Lower lobe of right lung (tissue), 2 donors: ENCODE measurements around the gene PHC3. TPM values are rescaled to one million over a fixed set of nuclear protein-coding genes. Genes with fewer than 3 reads are reported as not detected.
"Not testable (repeated sequence)": the region's sequence is repeated elsewhere in the genome, so short reads cannot be mapped to it uniquely, and the experiment has no call there.

Source experiments
- ATAC-seq, 2 donors: fragments of 200-7000 bp; cut with Tn5 transposase; one replicate each; pipeline ENCODE4 v1.9.1; 2020 to 2022; ENCODE audit warnings: mild to moderate bottlenecking in 2 of 2, moderate library complexity in 2 of 2
- DNase-seq: peaks from one replicate; pipeline ENCODE4 v3.0.0-alpha.2; 2020
- H3K27ac ChIP-seq: fragments of 200-600 bp; one replicate; pipeline ENCODE4 v1.8.0; 2022
- H3K27me3 ChIP-seq: fragments of 200-600 bp; one replicate; pipeline ENCODE4 v1.8.0; 2022; ENCODE audit warnings: low read depth
- H3K36me3 ChIP-seq: fragments of 200-600 bp; one replicate; pipeline ENCODE4 v1.8.0; 2022; ENCODE audit warnings: mild to moderate bottlenecking
- H3K4me1 ChIP-seq: fragments of 200-600 bp; one replicate; pipeline ENCODE4 v1.8.0; 2022
- H3K4me3 ChIP-seq: fragments of 200-600 bp; one replicate; pipeline ENCODE4 v1.8.0; 2022; ENCODE audit warnings: mild to moderate bottlenecking
- H3K9me3 ChIP-seq: fragments of 200-600 bp; one replicate; pipeline ENCODE4 v1.8.0; 2022
- intact Hi-C: fragments of 100-400 bp; cut with DNase I; formaldehyde crosslinking; loops from one replicate; pipeline ENCODE4 v1.11.0; 2022
- total RNA-seq: library from RNA; stranded (reverse); fragmentation: NEBNext Ultra II Directional; extraction: Animal tissue kit (Norgen Biotek cat#: 25700); gene quantifications from one replicate; pipeline ENCODE4 v1.2.1, GENCODE V29; 2021
- TF ChIP-seq, protein P1 (sequence below): fragments of 200-600 bp; IDR thresholded peaks from one replicate; pipeline ENCODE4 v1.8.0; 2022; ENCODE audit warnings: antibody characterized with exemption, mild to moderate bottlenecking
- donor health status: DM: no; HTN: yes; CAD: no; lungs with severe emphysema.

Gene PHC3
- total RNA-seq, 1 donor from 2014 or later = 89.9 TPM

GRCh38 chr3:170201527-170201926, 20.0 kb upstream of the PHC3 start:
- no peaks in the 10 kb centered on the region for H3K36me3 ChIP-seq
- H3K9me3 ChIP-seq = no peaks in the 10 kb centered on the region
- DNase-seq (no peak), ATAC-seq (no peak)
- TF ChIP-seq, protein P1, sequence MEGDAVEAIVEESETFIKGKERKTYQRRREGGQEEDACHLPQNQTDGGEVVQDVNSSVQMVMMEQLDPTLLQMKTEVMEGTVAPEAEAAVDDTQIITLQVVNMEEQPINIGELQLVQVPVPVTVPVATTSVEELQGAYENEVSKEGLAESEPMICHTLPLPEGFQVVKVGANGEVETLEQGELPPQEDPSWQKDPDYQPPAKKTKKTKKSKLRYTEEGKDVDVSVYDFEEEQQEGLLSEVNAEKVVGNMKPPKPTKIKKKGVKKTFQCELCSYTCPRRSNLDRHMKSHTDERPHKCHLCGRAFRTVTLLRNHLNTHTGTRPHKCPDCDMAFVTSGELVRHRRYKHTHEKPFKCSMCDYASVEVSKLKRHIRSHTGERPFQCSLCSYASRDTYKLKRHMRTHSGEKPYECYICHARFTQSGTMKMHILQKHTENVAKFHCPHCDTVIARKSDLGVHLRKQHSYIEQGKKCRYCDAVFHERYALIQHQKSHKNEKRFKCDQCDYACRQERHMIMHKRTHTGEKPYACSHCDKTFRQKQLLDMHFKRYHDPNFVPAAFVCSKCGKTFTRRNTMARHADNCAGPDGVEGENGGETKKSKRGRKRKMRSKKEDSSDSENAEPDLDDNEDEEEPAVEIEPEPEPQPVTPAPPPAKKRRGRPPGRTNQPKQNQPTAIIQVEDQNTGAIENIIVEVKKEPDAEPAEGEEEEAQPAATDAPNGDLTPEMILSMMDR = no peak
- no peak overlapping the region for H3K4me3 ChIP-seq
- intact Hi-C loops = no loop called here
- H3K27me3 ChIP-seq = no peaks in the 10 kb centered on the region
- no peaks in the 10 kb centered on the region for H3K4me1 ChIP-seq
- H3K27ac ChIP-seq = no peak overlapping the region

- H3K9me3 ChIP-seq = no peaks in the 10 kb centered on the region
- H3K27ac ChIP-seq = no peak overlapping the region
- H3K4me1 ChIP-seq = no peaks in the 10 kb centered on the region
- intact Hi-C loops = no loop called here
- H3K27me3 ChIP-seq = no peaks in the 10 kb centered on the region
- TF ChIP-seq, protein P1 = no peak
- ATAC-seq = no peak
- no peak for DNase-seq
- no peaks in the 10 kb centered on the region for H3K36me3 ChIP-seq
- H3K4me3 ChIP-seq = no peak overlapping the region
Measured at GRCh38 chr3:170200987-170201386, 19.5 kb upstream of the PHC3 start.

DNA sequence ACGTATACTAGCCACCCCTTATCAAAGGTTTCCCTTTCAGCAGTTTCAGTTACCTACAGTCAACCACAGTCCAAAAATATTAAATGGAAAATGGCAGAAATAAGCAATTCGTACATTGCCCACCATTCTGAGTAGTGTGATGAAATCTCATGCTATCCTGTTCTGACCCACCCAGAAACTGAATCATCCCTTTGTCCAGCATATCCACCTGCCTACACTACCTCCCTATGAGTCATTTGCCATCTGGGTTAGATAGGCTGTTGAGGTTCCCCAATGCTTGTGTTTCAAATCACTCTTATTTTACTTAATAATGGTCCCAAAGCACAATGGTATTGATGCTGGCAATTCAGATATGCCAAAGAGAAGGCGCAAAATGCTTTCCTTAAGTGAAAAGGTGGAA, 15.3 kb upstream of the PHC3 start:
- no peaks in the 10 kb centered on the region for H3K36me3 ChIP-seq
- H3K27ac ChIP-seq = no peak overlapping the region
- TF ChIP-seq, protein P1 = no peak
- H3K9me3 ChIP-seq = no peaks in the 10 kb centered on the region
- no peak for DNase-seq
- intact Hi-C loops = no loop called here
- no peaks in the 10 kb centered on the region for H3K27me3 ChIP-seq
- ATAC-seq = no peak
- H3K4me1 ChIP-seq = no peaks in the 10 kb centered on the region
- H3K4me3 ChIP-seq = no peak overlapping the region

- DNase-seq, H3K36me3 ChIP-seq, H3K4me1 ChIP-seq, H3K27me3 ChIP-seq, ATAC-seq, H3K27ac ChIP-seq, H3K4me3 ChIP-seq, H3K9me3 ChIP-seq, intact Hi-C loops: not testable (repeated sequence)
Measured at GRCh38 chr3:170195759-170196158, 14.2 kb upstream of the PHC3 start.

- H3K27me3 ChIP-seq = no peaks in the 10 kb centered on the region
- H3K4me1 ChIP-seq = no peaks in the 10 kb centered on the region
- no peak overlapping the region for H3K4me3 ChIP-seq
- H3K9me3 ChIP-seq = no peaks in the 10 kb centered on the region
- ATAC-seq (peak; percentile 61 to 71), DNase-seq (no peak)
- H3K36me3 ChIP-seq = no peaks in the 10 kb centered on the region
- no peak overlapping the region for H3K27ac ChIP-seq
- TF ChIP-seq, protein P1 = no peak
- intact Hi-C loops = no loop called here
Measured at GRCh38 chr3:170189398-170190256, 8.1 kb upstream of the PHC3 start.
